T follicular helper cell (primary cell): ENCODE measurements around the gene EFEMP2.
"Not testable (repeated sequence)": the region's sequence is repeated elsewhere in the genome, so short reads cannot be mapped to it uniquely, and the experiment has no call there.

Experiments used
- DNase-seq: peaks from one replicate; pipeline ENCODE4 v3.0.0-alpha.2; 2020; ENCODE audit warnings: low read depth

The EFEMP2 gene

GRCh38 chr11:65854852-65855837 lies 17.5 kb downstream of the EFEMP2 start:
- no peak for DNase-seq

GRCh38 chr11:65854161-65854592 lies 18.4 kb downstream of the EFEMP2 start:
- no peak for DNase-seq

- no peak for DNase-seq
These were observed 19.2 kb downstream of the EFEMP2 start for GRCh38 chr11:65853246-65853979.

- DNase-seq = no peak
These were observed 19.9 kb downstream of the EFEMP2 start for GRCh38 chr11:65852508-65853245.

GRCh38 chr11:65851811-65852507 lies 20.6 kb downstream of the EFEMP2 start:
- no peak for DNase-seq

GRCh38 chr11:65851083-65851579 lies 21.5 kb downstream of the EFEMP2 start:
- no peak for DNase-seq

GRCh38 chr11:65850217-65851082 lies 22.1 kb downstream of the EFEMP2 start:
- DNase-seq = no peak

- DNase-seq = no peak
These were observed 22.8 kb downstream of the EFEMP2 start for GRCh38 chr11:65849771-65850216.

- DNase-seq = no peak
These were observed 23.2 kb downstream of the EFEMP2 start for GRCh38 chr11:65849366-65849765.

GRCh38 chr11:65848693-65849092 lies 23.9 kb downstream of the EFEMP2 start:
- not testable (repeated sequence) for DNase-seq

GRCh38 chr11:65847746-65848145 lies 24.9 kb downstream of the EFEMP2 start:
- no peak for DNase-seq

- no peak for DNase-seq
These were observed 28.2 kb downstream of the EFEMP2 start for GRCh38 chr11:65844231-65844872.

GRCh38 chr11:65843811-65844210 lies 28.8 kb downstream of the EFEMP2 start:
- DNase-seq = no peak

GRCh38 chr11:65842144-65842543 lies 30.5 kb downstream of the EFEMP2 start:
- DNase-seq = no peak

GRCh38 chr11:65834202-65834601 lies 38.4 kb downstream of the EFEMP2 start:
- no peak for DNase-seq

GRCh38 chr11:65833297-65834030 lies 39.1 kb downstream of the EFEMP2 start, which contains the start of gene SNX32:
Gene SNX32, plus strand, starts transcription at chr11:65833963. Its CDS starts 103 bp downstream, at chr11:65834066.
- DNase-seq = peak; percentile 90

GRCh38 chr11:65832231-65832630 lies 40.4 kb downstream of the EFEMP2 start:
- DNase-seq = not testable (repeated sequence)

- no peak for DNase-seq
These were observed 43.1 kb downstream of the EFEMP2 start for GRCh38 chr11:65829459-65829858.
